IMR-90 (cell line): Measurements from ENCODE around the gene DNAJB4. TPM values are rescaled to one million over a fixed set of nuclear protein-coding genes. Genes with fewer than 3 reads are reported as not detected.

Experiments
- ATAC-seq: fragments of 200-7000 bp; cut with Tn5 transposase; 2 replicates; pipeline ENCODE4 v1.9.1; 2020; ENCODE audit warnings: low read depth, mild to moderate bottlenecking, moderate library complexity
- BruUV-seq: library from RNA; stranded (reverse); fragments of 400-500 nt; replicated peaks from 2 replicates; lab custom pipeline; 2021; lab: Mats Ljungman, UMichigan
- CTCF ChIA-PET: fragments of 300-600 bp; formaldehyde crosslinking; extraction: SDS; loops from one replicate; lab custom pipeline; 2021; ENCODE audit warnings: antibody characterized with exemption; lab: Yijun Ruan, JAX
- POLR2A ChIA-PET: fragments of 300-600 bp; sonication (Branson Sonifier 250); formaldehyde crosslinking; loops from one replicate; lab custom pipeline; 2022; ENCODE audit warnings: antibody characterized with exemption; ENCODE audit not compliant: unreplicated experiment; lab: Charles Lee
- DNase-seq: peaks from one replicate; pipeline ENCODE4 v3.0.0; 2013
- H2AFZ ChIP-seq: replicated peaks from 2 replicates; pipeline ENCODE3; 2013; ENCODE audit warnings: low read length, mild to moderate bottlenecking; ENCODE audit not compliant: poor library complexity
- H2AK5ac ChIP-seq: 2 replicates; pipeline ENCODE4 v1.6.1; 2013; ENCODE audit warnings: low read depth, low read length, inconsistent platforms
- H2AK9ac ChIP-seq: replicated peaks from 2 replicates; pipeline ENCODE3; 2013; ENCODE audit warnings: mild to moderate bottlenecking, low read depth, low read length, moderate library complexity; ENCODE audit not compliant: poor library complexity
- H2BK120ac ChIP-seq: 2 replicates; pipeline ENCODE4 v1.6.1; 2013; ENCODE audit warnings: low read depth, low read length, inconsistent platforms
- H2BK15ac ChIP-seq: 3 replicates; pipeline ENCODE4 v1.6.1; 2013; ENCODE audit warnings: low read depth, low read length, inconsistent platforms
- H2BK20ac ChIP-seq: 2 replicates; pipeline ENCODE4 v1.6.1; 2013; ENCODE audit warnings: low read depth, mild to moderate bottlenecking, inconsistent platforms, low read length, moderate library complexity
- H2BK5ac ChIP-seq: 2 replicates; pipeline ENCODE4 v1.6.1; 2013; ENCODE audit warnings: mild to moderate bottlenecking, low read depth, low read length, inconsistent platforms; ENCODE audit not compliant: poor library complexity, severe bottlenecking
- H3K14ac ChIP-seq: replicated peaks from 2 replicates; pipeline ENCODE4 v1.6.1; 2013; ENCODE audit warnings: low read depth, low read length, inconsistent platforms
- H3K18ac ChIP-seq: 2 replicates; pipeline ENCODE4 v1.6.1; 2013; ENCODE audit warnings: low read depth, low read length, control low read depth
- H3K23ac ChIP-seq: 2 replicates; pipeline ENCODE4 v1.6.1; 2013; ENCODE audit warnings: low read depth, low read length, inconsistent platforms
- H3K27ac ChIP-seq: 2 replicates; pipeline ENCODE4 v1.5.1; 2013; ENCODE audit warnings: mild to moderate bottlenecking, control low read depth, low read length; ENCODE audit not compliant: insufficient read depth
- H3K27me3 ChIP-seq: 2 replicates; pipeline ENCODE4 v1.6.1; 2013; ENCODE audit warnings: low read length; ENCODE audit not compliant: control insufficient read depth, insufficient read depth
- H3K36me3 ChIP-seq: 2 replicates; pipeline ENCODE4 v1.6.1; 2013; ENCODE audit warnings: low read length, mixed read lengths; ENCODE audit not compliant: control insufficient read depth, insufficient read depth
- H3K4ac ChIP-seq: 2 replicates; pipeline ENCODE4 v1.6.1; 2013; ENCODE audit warnings: low read depth, low read length, inconsistent platforms
- H3K4me1 ChIP-seq: 2 replicates; pipeline ENCODE4 v1.6.1; 2013; ENCODE audit warnings: low read length, mixed read lengths; ENCODE audit not compliant: control insufficient read depth, insufficient read depth
- H3K4me2 ChIP-seq: 2 replicates; pipeline ENCODE4 v1.6.1; 2013; ENCODE audit warnings: low read depth, mild to moderate bottlenecking, control low read depth, low read length, moderate library complexity
- H3K4me3 ChIP-seq: 2 replicates; pipeline ENCODE4 v1.5.1; 2013; ENCODE audit warnings: low read depth, mild to moderate bottlenecking, control low read depth, low read length, moderate library complexity; ENCODE audit not compliant: insufficient read depth
- H3K56ac ChIP-seq: 2 replicates; pipeline ENCODE4 v1.6.1; 2013; ENCODE audit warnings: low read length, inconsistent platforms; ENCODE audit not compliant: insufficient read depth; ENCODE audit errors: extremely low read depth
- H3K79me1 ChIP-seq, 2 experiments: 2 replicates each; pipeline ENCODE4 v1.6.1; 2013; ENCODE audit warnings: low read length in 2 of 2, inconsistent platforms in 1 of 2, low read depth in 1 of 2
- H3K9ac ChIP-seq: 2 replicates; pipeline ENCODE4 v1.6.1; 2013; ENCODE audit warnings: low read depth, low read length, control low read depth
- H3K9me1 ChIP-seq: 2 replicates; pipeline ENCODE4 v1.6.1; 2013; ENCODE audit warnings: low read length, inconsistent platforms; ENCODE audit not compliant: insufficient read depth
- H3K9me3 ChIP-seq: 2 replicates; pipeline ENCODE4 v1.6.1; 2013; ENCODE audit warnings: low read length; ENCODE audit not compliant: control insufficient read depth, insufficient read depth
- H4K20me1 ChIP-seq: 2 replicates; pipeline ENCODE4 v1.6.1; 2013; ENCODE audit warnings: low read length, inconsistent platforms; ENCODE audit not compliant: insufficient read depth
- H4K5ac ChIP-seq: 2 replicates; pipeline ENCODE4 v1.6.1; 2013; ENCODE audit warnings: mild to moderate bottlenecking, low read depth, low read length, control low read depth
- H4K8ac ChIP-seq, 2 experiments: 2 replicates each; pipeline ENCODE4 v1.6.1; 2013; ENCODE audit warnings: low read depth in 2 of 2, low read length in 2 of 2, control low read depth in 1 of 2, inconsistent platforms in 1 of 2
- H4K91ac ChIP-seq: 2 replicates; pipeline ENCODE4 v1.6.1; 2013; ENCODE audit warnings: low read depth, low read length, inconsistent platforms; ENCODE audit not compliant: insufficient read depth
- FOS ChIP-seq: fragments of 150-350 bp; IDR thresholded peaks from 2 replicates; pipeline ENCODE4 v1.6.1; 2016; ENCODE audit warnings: low read depth, low read length
- WGBS, 2 experiments: methylation state at CpG; one replicate each; pipeline versions ENCODE4 v1.1.5 to v1.1.7; 2013; ENCODE audit warnings: missing lambda C conversion rate in 2 of 2; ENCODE audit not compliant: insufficient read length in 1 of 2; ENCODE audit errors: extremely low coverage in 2 of 2; 5-methylcytosine and 5-hydroxymethylcytosine counted together
- dilution Hi-C: fragments of 300-500 bp; cut with HindIII; formaldehyde crosslinking; loops from one replicate; pipeline ENCODE4 v1.14.3; 2018; ENCODE audit warnings: low sequenced_read_pairs; ENCODE audit not compliant: unreplicated experiment
- in situ Hi-C: fragments of 300-500 bp; cut with MboI; formaldehyde crosslinking; loops from 3 replicates; pipeline ENCODE4 v1.14.3; 2019; ENCODE audit warnings: low sequenced_read_pairs, inconsistent platforms, mixed read lengths
- intact Hi-C: fragments of 100-400 bp; cut with micrococcal nuclease; formaldehyde crosslinking; loops from 2 replicates; pipeline ENCODE4 v1.10.0; 2022
- polyA plus RNA-seq, 3 experiments: library from polyadenylated mRNA; depleted of rRNA; stranded (reverse); fragments of >200 nt; gene quantifications; 2 replicates each; pipeline ENCODE4 v1.2.3, GENCODE V29; 2012; ENCODE audit warnings: low replicate concordance in 1 of 3
- total RNA-seq: library from RNA; depleted of rRNA; stranded (reverse); fragments of >200 nt; gene quantifications from 2 replicates; pipeline ENCODE4 v1.2.3, GENCODE V29; 2012

The DNAJB4 gene
- total and polyA plus RNA-seq, 2 of the 4 experiments (the other 2 are of a cell fraction) = 30.6 to 31.0 TPM

DNA sequence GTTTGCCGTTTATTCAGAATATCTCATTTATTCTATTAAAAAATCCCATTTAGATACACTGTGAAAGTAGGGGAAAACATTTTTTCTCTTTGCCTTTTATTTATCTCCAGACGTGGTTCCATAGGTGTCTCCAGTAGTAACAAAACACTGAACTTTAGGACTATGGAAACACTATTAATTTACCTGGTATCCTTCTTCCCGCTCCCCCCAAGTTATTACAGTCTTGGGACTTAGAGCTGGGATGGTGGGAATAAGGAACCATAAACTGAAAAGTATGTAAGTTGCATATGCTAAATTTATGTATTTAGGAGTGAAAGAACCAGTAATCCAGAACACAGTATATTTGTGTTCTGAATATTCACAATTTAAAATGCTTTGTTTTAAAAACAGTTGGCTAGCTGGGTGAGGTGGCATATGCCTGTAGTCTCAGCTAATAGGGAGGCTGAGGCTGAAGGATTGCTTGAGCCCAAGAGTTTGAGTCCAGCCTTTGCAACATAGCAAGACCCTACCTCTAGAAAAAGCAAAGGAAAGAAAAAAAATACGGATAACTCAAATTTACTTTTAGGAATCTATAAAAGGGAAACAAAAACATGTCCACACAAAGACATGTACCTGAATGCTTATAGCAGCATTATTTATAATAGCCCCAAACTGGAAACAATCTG is 3.1 kb downstream of the DNAJB4 start:
- peak overlapping the region; percentile 43; the same call in 1 of the 2 replicates for H3K4me3 ChIP-seq
- peaks cover 0 to 23% of the 10 kb centered on the region in 2 experiments; a peak in 2 of 4 replicates for H3K79me1 ChIP-seq
- H2BK120ac ChIP-seq = no peak overlapping the region
- no TSS peak for BruUV-seq
- no peaks in the 10 kb centered on the region for H3K36me3 ChIP-seq
- peak overlapping the region; percentile 96 for H3K4me2 ChIP-seq
- H2BK20ac ChIP-seq = no peak overlapping the region
- no peak overlapping the region for H2BK5ac ChIP-seq
- no peak overlapping the region for H4K91ac ChIP-seq
- no peak overlapping the region for H3K9ac ChIP-seq
- H2BK15ac ChIP-seq = no peak overlapping the region
- H4K5ac ChIP-seq = no peak overlapping the region
- no peak overlapping the region for H3K18ac ChIP-seq
- H3K9me3 ChIP-seq = no peaks in the 10 kb centered on the region
- in situ Hi-C loops = no loop called here
- DNase-seq (no peak), ATAC-seq (no peak)
- H4K8ac ChIP-seq = no peak overlapping the region
- dilution Hi-C loops = no loop called here
- ChIA-PET POLR2A (no interaction called here), CTCF (no interaction called here)
- H3K56ac ChIP-seq = no peak overlapping the region
- H2AFZ ChIP-seq = no peak overlapping the region
- no peaks in the 10 kb centered on the region for H3K9me1 ChIP-seq
- intact Hi-C loops = no loop called here
- H4K20me1 ChIP-seq = peaks cover 3% of the 10 kb centered on the region; the same call in 1 of the 2 replicates
- H3K4ac ChIP-seq = no peak overlapping the region
- H2AK5ac ChIP-seq = no peak overlapping the region
- no peak overlapping the region for H2AK9ac ChIP-seq
- H3K14ac ChIP-seq = no peak overlapping the region
- WGBS, 2 experiments = no CpG with 5 or more reads among the region's 4 CpGs
- no peaks in the 10 kb centered on the region for H3K27me3 ChIP-seq
- peaks cover 6% of the 10 kb centered on the region for H3K4me1 ChIP-seq
- H3K27ac ChIP-seq = no peak overlapping the region
- no peak for TF ChIP-seq FOS
- H3K23ac ChIP-seq = 0 out of 2 replicates have a peak overlapping the region, but pooled peaks have one; percentile 10
